HG02588 (cell line): ENCODE measurements around the gene MSH2.

Experiments used
- ATAC-seq: cut with Tn5 transposase; IDR thresholded peaks from one replicate; pipeline ENCODE4 v1.9.1; 2021; ENCODE audit warnings: mild to moderate bottlenecking, moderate library complexity; ENCODE audit not compliant: unreplicated experiment

Gene MSH2

GRCh38 chr2:47530105-47530760, 127.3 kb downstream of the MSH2 start:
- no peak for ATAC-seq

GRCh38 chr2:47531378-47532042, 128.6 kb downstream of the MSH2 start:
- ATAC-seq, result no peak
